Hematopoietic multipotent progenitor cell treated with erythropoietin and hydrocortisone succinate and interleukin-3 and kit ligand, for 15 days (in vitro differentiated cells): Measurements from ENCODE around the gene PPP2R2B.
"Not testable (repeated sequence)": the region's sequence is repeated elsewhere in the genome, so short reads cannot be mapped to it uniquely, and the experiment has no call there.

ENCODE experiments used
- DNase-seq: peaks from one replicate; pipeline ENCODE4 v3.0.0-alpha.2; 2015; ENCODE audit warnings: low spot score

Gene PPP2R2B

DNA sequence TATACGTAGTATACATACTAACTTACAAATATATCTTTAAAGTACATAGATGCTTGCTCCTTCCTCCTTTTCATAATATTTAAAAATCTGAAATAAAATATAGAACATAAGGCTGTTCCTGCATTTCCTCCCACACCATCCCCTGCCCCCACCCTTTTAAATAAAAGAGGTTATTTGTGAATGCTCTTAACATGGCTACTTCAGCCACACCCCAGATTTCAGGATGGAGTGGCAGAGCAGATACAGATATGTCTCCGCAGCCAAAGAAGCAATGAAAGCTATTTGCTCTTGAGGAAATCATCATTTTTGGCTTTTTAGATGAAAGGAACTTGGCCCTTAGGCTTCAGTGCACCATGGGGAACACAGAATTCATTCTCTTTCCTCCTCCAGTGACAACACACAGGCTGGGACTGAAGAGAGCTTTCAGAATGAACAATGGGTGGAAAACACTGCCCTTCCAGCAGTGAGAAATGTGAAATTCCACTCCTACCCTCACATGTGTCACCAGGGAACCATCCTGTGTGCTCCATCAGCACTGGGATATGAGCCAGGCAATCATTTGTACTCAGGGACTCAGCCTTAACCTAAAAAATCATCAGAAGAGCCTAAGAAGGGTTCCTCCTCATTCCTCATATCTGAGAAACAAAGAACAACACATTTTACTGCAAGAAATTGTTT lies 134.3 kb downstream of the PPP2R2B start:
- no peak for DNase-seq

GRCh38 chr5:146734936-146735577 lies 143.5 kb downstream of the PPP2R2B start:
- DNase-seq = no peak

- no peak for DNase-seq
These were observed 145.6 kb downstream of the PPP2R2B start for GRCh38 chr5:146732962-146733361.

GRCh38 chr5:146731909-146732659 lies 146.5 kb downstream of the PPP2R2B start:
- DNase-seq = no peak

DNA sequence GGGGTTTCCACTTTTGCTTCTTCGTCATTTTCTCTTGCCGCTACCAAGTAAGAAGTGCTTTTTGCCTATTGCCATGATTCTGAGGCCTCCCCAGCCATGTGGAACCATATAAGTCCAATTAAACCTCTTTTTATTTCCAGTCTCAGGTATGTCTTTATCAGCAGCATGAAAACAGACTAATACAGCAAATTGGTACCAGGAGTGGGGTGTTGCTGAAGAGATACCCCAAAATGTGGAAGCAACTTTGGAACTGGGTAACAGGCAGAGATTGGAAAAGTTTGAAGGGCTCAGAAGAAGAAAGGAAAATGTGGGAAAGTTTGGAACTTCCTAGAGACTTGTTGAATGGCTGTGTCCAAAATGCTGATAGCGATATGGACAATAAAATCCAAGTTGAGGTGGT lies 149.8 kb downstream of the PPP2R2B start:
- not testable (repeated sequence) for DNase-seq

DNA sequence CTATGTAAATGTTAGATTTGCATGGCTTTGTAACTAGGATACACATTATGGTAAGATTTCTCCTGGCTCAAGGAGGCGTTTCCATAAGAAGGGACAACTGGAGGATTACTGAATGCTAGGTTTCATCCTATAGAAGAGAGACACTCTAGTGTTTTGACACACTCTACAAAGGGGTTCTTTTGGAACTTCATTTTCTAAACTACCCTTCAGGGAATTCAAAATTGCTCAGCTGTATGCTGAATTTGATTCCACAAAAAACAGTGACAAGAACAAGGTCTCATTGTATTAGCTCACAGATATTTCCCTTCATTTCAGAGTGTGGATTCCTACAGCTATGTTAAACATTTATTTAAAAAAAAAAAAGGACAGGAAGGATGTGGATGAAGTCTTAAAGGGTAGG lies 151.7 kb downstream of the PPP2R2B start:
- DNase-seq = no peak

DNA sequence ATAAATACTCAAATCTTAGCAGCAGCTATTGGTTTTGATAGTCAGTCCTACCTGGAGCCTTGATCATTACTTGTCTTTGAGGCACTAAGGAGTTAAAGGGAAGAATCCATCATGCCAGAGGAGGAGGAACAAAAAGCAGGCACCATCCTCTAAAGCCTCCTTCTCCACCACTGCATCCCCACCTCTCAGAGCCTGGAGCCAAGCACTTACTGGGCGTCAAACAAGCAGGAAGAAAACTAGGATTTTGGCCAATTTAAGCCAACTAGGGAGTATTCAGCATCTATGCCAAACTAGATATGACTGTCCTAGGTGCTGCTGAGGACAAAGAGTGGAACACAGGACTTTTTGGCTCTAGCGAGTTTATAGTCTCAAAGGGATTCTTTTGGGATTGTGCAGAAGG lies 152.5 kb downstream of the PPP2R2B start:
- no peak for DNase-seq

DNA sequence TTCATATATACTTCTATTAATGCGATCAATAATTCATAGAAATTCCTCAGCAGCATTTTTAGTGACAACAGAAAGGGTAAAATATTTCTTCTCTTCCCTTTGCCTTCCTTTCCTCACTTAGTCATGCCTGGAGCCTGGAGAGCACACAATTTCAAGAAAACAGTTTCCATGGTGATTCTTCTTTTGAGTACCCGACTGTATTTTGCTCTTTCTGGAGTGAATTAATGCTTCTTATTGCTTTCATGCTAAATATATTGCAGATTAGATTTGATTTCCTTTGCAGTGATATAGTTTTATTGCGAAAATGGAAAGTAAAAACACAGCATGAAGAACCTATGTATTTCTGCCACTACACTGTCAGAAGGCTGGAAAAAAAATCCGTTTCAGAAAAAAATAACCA lies 153.5 kb downstream of the PPP2R2B start:
- no peak for DNase-seq

DNA sequence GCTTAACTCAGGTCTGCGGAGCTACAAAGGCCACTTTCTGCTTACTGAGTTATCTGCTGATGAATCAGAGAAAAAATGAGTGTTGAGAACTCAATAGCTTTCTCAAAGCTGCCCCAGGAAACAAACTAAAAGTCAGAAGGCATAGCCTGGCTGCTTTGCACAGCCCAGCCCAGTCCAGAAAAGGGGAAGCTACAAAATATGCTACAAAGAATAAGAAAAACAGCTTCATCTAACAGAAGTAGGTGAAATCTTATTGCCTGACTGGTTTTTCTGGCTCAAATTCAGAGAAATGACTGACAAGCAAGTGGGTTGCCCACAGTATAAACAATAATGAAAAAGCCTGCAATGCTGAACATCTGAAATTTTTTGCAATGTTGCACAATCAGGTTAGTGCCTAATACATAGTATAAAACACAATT lies 156.2 kb downstream of the PPP2R2B start:
- no peak for DNase-seq

GRCh38 chr5:146721073-146721815 lies 157.3 kb downstream of the PPP2R2B start:
- DNase-seq = no peak

- DNase-seq = no peak
These were observed 158.4 kb downstream of the PPP2R2B start for GRCh38 chr5:146720107-146720506.

DNA sequence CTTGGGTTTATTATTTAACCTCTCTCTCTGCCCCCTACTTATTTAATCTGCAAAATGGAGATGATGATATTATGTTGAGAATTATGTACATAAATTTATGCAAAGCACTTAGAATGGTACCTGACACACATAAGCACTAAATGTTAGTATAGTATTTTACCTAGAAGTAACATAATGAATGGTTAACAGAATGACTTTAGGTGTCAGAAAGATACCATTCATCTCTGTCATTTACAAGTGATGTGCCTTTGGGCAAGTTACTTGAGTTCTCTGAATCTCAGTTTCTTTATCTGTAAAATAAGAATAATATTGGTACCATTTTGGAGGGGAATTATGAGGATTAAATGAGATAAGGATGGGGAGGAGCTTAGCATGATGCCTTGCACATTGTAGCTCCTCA lies 159.4 kb downstream of the PPP2R2B start:
- no peak for DNase-seq

- DNase-seq = no peak
These were observed 159.9 kb downstream of the PPP2R2B start for GRCh38 chr5:146718609-146719008.

GRCh38 chr5:146717951-146718350 lies 160.6 kb downstream of the PPP2R2B start:
- no peak for DNase-seq

- no peak for DNase-seq
These were observed 161.9 kb downstream of the PPP2R2B start for GRCh38 chr5:146716636-146717035.

DNA sequence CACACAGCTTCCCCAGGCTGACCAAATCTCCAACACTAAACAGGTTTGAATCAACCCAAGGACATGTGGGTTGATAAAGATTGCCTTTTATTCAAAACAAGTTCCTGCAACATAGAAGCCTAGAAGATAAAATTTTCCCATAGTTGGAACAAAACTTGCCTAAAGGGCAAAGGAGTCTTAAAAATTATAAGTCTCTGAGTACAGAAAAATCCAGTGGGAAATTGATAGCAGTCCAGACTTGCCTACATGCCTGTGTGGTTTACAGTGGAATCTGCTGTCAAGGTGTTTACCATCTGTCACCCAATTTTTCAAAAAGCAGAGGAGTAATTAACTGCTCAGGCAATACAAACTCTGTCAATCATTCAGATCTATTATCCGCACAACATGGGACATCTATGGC lies 168.2 kb downstream of the PPP2R2B start:
- no peak for DNase-seq

- DNase-seq = no peak
These were observed 171.2 kb downstream of the PPP2R2B start for GRCh38 chr5:146707316-146707715.

DNA sequence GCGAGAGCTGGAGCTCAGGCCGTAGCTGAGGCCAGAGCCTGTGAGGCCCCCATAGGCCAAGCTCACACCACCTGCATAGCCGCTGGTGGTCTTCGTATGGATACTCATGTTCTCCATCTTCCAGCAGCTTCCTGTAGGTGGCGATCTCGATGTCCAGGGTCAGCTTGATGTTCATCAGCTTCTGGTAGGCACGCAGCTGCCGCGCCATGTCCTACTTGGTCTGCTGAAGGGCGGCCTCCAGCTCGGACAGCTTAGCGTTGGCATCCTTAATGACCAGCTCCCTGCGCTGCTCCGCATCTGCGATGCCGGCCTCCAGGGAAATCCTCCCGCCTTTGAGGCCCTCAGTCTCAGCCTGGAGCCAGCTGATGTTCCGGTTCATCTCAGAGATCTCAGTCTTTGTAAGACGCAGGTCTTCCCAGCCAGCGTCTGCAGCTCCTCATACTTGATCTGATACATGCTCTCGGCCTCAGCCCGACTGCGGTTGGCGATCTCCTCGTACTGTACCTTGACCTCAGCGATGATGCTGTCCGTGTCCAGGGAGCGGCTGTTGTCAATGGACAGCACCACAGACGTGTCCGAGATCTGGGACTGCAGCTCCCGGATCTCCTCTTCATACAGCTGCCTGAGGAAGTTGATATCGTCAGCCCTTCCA lies 172.1 kb downstream of the PPP2R2B start:
- no peak for DNase-seq

- no peak for DNase-seq
These were observed 173.4 kb downstream of the PPP2R2B start for GRCh38 chr5:146704949-146705665.

DNA sequence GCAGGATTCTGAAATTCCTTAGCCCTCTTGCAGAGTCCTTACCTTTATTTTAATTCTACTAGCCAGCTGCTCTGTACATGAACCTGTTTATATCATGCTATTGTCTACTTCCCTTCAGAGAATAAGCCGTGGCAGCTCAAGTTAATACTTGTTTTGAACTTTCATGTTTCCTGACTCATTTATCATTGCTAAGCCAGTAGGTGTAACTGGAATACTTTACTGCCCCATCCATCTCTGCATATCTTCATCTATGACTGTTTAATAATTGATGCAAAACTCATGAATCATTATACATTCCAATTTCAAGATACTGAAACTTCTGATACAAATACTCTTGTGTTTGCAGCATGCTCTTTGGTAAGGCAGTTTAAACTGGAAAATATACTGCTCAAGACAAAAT lies 174.7 kb downstream of the PPP2R2B start:
- no peak for DNase-seq

DNA sequence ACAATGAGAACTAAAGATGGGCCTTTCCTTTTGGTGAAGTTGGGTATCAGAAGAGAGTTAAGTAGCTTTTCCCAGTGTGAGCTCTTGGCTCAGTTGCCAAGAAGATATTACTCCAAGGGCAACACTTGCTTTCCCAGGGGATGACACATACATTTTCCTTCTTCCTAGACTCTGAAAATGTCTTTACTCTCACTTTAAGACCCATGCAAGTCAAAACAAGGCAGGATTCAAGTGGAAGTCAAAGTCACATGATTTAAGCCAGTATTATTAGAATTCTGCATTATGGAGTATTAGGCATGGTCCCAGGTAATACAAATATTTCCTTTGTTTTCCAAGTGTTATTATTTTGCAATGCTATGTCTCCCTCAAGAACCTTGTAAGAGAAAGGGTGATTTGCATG lies 175.1 kb downstream of the PPP2R2B start:
- DNase-seq = no peak
